ENCODE data around the gene RHCE.

- TF ChIP-seq, protein P1, sequence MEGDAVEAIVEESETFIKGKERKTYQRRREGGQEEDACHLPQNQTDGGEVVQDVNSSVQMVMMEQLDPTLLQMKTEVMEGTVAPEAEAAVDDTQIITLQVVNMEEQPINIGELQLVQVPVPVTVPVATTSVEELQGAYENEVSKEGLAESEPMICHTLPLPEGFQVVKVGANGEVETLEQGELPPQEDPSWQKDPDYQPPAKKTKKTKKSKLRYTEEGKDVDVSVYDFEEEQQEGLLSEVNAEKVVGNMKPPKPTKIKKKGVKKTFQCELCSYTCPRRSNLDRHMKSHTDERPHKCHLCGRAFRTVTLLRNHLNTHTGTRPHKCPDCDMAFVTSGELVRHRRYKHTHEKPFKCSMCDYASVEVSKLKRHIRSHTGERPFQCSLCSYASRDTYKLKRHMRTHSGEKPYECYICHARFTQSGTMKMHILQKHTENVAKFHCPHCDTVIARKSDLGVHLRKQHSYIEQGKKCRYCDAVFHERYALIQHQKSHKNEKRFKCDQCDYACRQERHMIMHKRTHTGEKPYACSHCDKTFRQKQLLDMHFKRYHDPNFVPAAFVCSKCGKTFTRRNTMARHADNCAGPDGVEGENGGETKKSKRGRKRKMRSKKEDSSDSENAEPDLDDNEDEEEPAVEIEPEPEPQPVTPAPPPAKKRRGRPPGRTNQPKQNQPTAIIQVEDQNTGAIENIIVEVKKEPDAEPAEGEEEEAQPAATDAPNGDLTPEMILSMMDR (IDR thresholded peaks at IDR 0.05): no peak
- TF ChIP-seq, protein P2, sequence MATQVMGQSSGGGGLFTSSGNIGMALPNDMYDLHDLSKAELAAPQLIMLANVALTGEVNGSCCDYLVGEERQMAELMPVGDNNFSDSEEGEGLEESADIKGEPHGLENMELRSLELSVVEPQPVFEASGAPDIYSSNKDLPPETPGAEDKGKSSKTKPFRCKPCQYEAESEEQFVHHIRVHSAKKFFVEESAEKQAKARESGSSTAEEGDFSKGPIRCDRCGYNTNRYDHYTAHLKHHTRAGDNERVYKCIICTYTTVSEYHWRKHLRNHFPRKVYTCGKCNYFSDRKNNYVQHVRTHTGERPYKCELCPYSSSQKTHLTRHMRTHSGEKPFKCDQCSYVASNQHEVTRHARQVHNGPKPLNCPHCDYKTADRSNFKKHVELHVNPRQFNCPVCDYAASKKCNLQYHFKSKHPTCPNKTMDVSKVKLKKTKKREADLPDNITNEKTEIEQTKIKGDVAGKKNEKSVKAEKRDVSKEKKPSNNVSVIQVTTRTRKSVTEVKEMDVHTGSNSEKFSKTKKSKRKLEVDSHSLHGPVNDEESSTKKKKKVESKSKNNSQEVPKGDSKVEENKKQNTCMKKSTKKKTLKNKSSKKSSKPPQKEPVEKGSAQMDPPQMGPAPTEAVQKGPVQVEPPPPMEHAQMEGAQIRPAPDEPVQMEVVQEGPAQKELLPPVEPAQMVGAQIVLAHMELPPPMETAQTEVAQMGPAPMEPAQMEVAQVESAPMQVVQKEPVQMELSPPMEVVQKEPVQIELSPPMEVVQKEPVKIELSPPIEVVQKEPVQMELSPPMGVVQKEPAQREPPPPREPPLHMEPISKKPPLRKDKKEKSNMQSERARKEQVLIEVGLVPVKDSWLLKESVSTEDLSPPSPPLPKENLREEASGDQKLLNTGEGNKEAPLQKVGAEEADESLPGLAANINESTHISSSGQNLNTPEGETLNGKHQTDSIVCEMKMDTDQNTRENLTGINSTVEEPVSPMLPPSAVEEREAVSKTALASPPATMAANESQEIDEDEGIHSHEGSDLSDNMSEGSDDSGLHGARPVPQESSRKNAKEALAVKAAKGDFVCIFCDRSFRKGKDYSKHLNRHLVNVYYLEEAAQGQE (IDR thresholded peaks at IDR 0.05; ENCODE audit: insufficient read depth in 1 of 2, low read depth in 2 of 2, low read length in 1 of 2): no peak
Observed at GRCh38 chr1:25451908-25452307, 31.3 kb upstream of the RHCE start.

All from Panc1 (cell line).